Tibial nerve (tissue), 3 donors: ENCODE measurements around the gene DNAAF5.

ENCODE experiments used
- POLR2A ChIP-seq, 2 donors: fragments of 450-650 bp; IDR thresholded peaks; one replicate each; pipeline ENCODE4 v1.6.1; 2017; ENCODE audit warnings: antibody characterized with exemption in 2 of 2, mild to moderate bottlenecking in 2 of 2, moderate library complexity in 2 of 2
- TF ChIP-seq, protein P1 (sequence below), 5 experiments: fragments of 200-600 bp in 3 of 5; fragments of 450-650 bp in 2 of 5; sonication (generic) in 3 of 5; IDR thresholded peaks; one replicate each; pipeline ENCODE4 v1.5.1; 2016 to 2019; ENCODE audit warnings: antibody characterized with exemption in 5 of 5, mild to moderate bottlenecking in 3 of 5, moderate library complexity in 2 of 5

- TF ChIP-seq POLR2A (IDR thresholded peaks at IDR 0.05) = no peak
- TF ChIP-seq, protein P1, sequence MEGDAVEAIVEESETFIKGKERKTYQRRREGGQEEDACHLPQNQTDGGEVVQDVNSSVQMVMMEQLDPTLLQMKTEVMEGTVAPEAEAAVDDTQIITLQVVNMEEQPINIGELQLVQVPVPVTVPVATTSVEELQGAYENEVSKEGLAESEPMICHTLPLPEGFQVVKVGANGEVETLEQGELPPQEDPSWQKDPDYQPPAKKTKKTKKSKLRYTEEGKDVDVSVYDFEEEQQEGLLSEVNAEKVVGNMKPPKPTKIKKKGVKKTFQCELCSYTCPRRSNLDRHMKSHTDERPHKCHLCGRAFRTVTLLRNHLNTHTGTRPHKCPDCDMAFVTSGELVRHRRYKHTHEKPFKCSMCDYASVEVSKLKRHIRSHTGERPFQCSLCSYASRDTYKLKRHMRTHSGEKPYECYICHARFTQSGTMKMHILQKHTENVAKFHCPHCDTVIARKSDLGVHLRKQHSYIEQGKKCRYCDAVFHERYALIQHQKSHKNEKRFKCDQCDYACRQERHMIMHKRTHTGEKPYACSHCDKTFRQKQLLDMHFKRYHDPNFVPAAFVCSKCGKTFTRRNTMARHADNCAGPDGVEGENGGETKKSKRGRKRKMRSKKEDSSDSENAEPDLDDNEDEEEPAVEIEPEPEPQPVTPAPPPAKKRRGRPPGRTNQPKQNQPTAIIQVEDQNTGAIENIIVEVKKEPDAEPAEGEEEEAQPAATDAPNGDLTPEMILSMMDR (IDR thresholded peaks at IDR 0.05) = no peak
Measured at GRCh38 chr7:800692-801091, 74.2 kb downstream of the DNAAF5 start.
